ES-I3 (cell line): ENCODE measurements around the gene LRRC28.

ENCODE experiments used
- H3K36me3 ChIP-seq: 2 replicates; pipeline ENCODE4 v1.6.1; 2013; ENCODE audit warnings: mild to moderate bottlenecking, low read length, control low read depth, moderate library complexity; ENCODE audit not compliant: insufficient read depth
- H3K4me1 ChIP-seq: 2 replicates; pipeline ENCODE4 v1.6.1; 2013; ENCODE audit warnings: mild to moderate bottlenecking, control low read depth, low read length; ENCODE audit not compliant: insufficient read depth
- H3K9ac ChIP-seq: 2 replicates; pipeline ENCODE4 v1.6.1; 2013; ENCODE audit warnings: low read depth, mild to moderate bottlenecking, low read length, moderate library complexity
- H3K9me3 ChIP-seq: 2 replicates; pipeline ENCODE4 v1.6.1; 2013; ENCODE audit warnings: mild to moderate bottlenecking, low read length, moderate library complexity; ENCODE audit not compliant: control insufficient read depth, insufficient read depth

Gene LRRC28

GRCh38 chr15:99238849-99239248 is 12.4 kb upstream of the LRRC28 start:
- H3K4me1 ChIP-seq, result no peaks in the 10 kb centered on the region
- H3K9me3 ChIP-seq, result no peaks in the 10 kb centered on the region
- H3K36me3 ChIP-seq, result 0 out of 2 replicates have a peak, but pooled peaks cover 4% of the 10 kb centered on the region
- no peak overlapping the region for H3K9ac ChIP-seq

- Histone ChIP-seq H3K4me1 (no peaks in the 10 kb centered on the region), H3K9me3 (no peaks in the 10 kb centered on the region), H3K36me3 (0 out of 2 replicates have a peak, but pooled peaks cover 4% of the 10 kb centered on the region), H3K9ac (no peak overlapping the region)
These were observed 11.6 kb upstream of the LRRC28 start for GRCh38 chr15:99239545-99240198.

- Histone ChIP-seq H3K36me3 (0 out of 2 replicates have a peak, but pooled peaks cover 4% of the 10 kb centered on the region), H3K4me1 (no peaks in the 10 kb centered on the region), H3K9me3 (no peaks in the 10 kb centered on the region), H3K9ac (no peak overlapping the region)
These were observed 9.5 kb upstream of the LRRC28 start for GRCh38 chr15:99241752-99242151.

GRCh38 chr15:99244306-99244705 is 7.0 kb upstream of the LRRC28 start:
- Histone ChIP-seq H3K9me3 (no peaks in the 10 kb centered on the region), H3K9ac (no peak overlapping the region), H3K36me3 (0 out of 2 replicates have a peak, but pooled peaks cover 4% of the 10 kb centered on the region), H3K4me1 (peaks cover 2% of the 10 kb centered on the region; the same call in 1 of the 2 replicates)

- no peaks in the 10 kb centered on the region for H3K9me3 ChIP-seq
- no peaks in the 10 kb centered on the region for H3K36me3 ChIP-seq
- H3K9ac ChIP-seq, result no peak overlapping the region
- peaks cover 2% of the 10 kb centered on the region; the same call in 1 of the 2 replicates for H3K4me1 ChIP-seq
These were observed 4.2 kb upstream of the LRRC28 start for GRCh38 chr15:99247062-99247461.

GRCh38 chr15:99248000-99248715 is 3.1 kb upstream of the LRRC28 start:
- Histone ChIP-seq H3K4me1 (peaks cover 6% of the 10 kb centered on the region; the same call in 1 of the 2 replicates), H3K9ac (peak overlapping the region; percentile 90; the same call in 1 of the 2 replicates), H3K36me3 (no peaks in the 10 kb centered on the region), H3K9me3 (no peaks in the 10 kb centered on the region)

GRCh38 chr15:99249270-99249841 is 1.9 kb upstream of the LRRC28 start, which contains the start of gene TTC23:
TSS of gene TTC23 (minus strand) at chr15:99249581. CDS start at chr15:99228712, 20,869 bp downstream.
- H3K36me3 ChIP-seq, result no peaks in the 10 kb centered on the region
- no peaks in the 10 kb centered on the region for H3K9me3 ChIP-seq
- H3K9ac ChIP-seq, result peak within 1 kb of the TSS; percentile 90
- H3K4me1 ChIP-seq, result peaks cover 13% of the 10 kb centered on the region; the same call in 1 of the 2 replicates

- no peaks in the 10 kb centered on the region for H3K9me3 ChIP-seq
- H3K36me3 ChIP-seq, result no peaks in the 10 kb centered on the region
- peak overlapping the region; percentile 90 for H3K9ac ChIP-seq
- H3K4me1 ChIP-seq, result peaks cover 13% of the 10 kb centered on the region; the same call in 1 of the 2 replicates
These were observed 1.3 kb upstream of the LRRC28 start for GRCh38 chr15:99250001-99250400.

GRCh38 chr15:99250494-99250856 is 806 bp upstream of the LRRC28 start:
- peaks cover 13% of the 10 kb centered on the region; the same call in 1 of the 2 replicates for H3K4me1 ChIP-seq
- peak overlapping the region; percentile 90 for H3K9ac ChIP-seq

GRCh38 chr15:99252326-99252725 is 1.0 kb downstream of the LRRC28 start:
- peaks cover 13% of the 10 kb centered on the region; the same call in 1 of the 2 replicates for H3K4me1 ChIP-seq
- H3K36me3 ChIP-seq, result no peaks in the 10 kb centered on the region
- H3K9me3 ChIP-seq, result no peaks in the 10 kb centered on the region
- H3K9ac ChIP-seq, result peak overlapping the region; percentile 91; the same call in 1 of the 2 replicates

More at GRCh38 chr15:99250494-99250856, 806 bp upstream of the LRRC28 start:
- H3K9me3 ChIP-seq, result no peaks in the 10 kb centered on the region
- no peaks in the 10 kb centered on the region for H3K36me3 ChIP-seq

GRCh38 chr15:99253381-99254090 is 2.3 kb downstream of the LRRC28 start:
- H3K4me1 ChIP-seq, result 0 out of 2 replicates have a peak, but pooled peaks cover 10% of the 10 kb centered on the region
- no peaks in the 10 kb centered on the region for H3K36me3 ChIP-seq
- no peak overlapping the region for H3K9ac ChIP-seq

GRCh38 chr15:99257107-99257750 is 5.9 kb downstream of the LRRC28 start:
- H3K36me3 ChIP-seq, result no peaks in the 10 kb centered on the region
- no peaks in the 10 kb centered on the region for H3K9me3 ChIP-seq
- H3K4me1 ChIP-seq, result 0 out of 2 replicates have a peak, but pooled peaks cover 10% of the 10 kb centered on the region
- no peak overlapping the region for H3K9ac ChIP-seq

More at GRCh38 chr15:99253381-99254090, 2.3 kb downstream of the LRRC28 start:
- H3K9me3 ChIP-seq, result no peaks in the 10 kb centered on the region

- Histone ChIP-seq H3K9ac (no peak overlapping the region), H3K9me3 (no peaks in the 10 kb centered on the region), H3K4me1 (no peaks in the 10 kb centered on the region)
These were observed 12.8 kb downstream of the LRRC28 start for GRCh38 chr15:99264125-99264524.

More at GRCh38 chr15:99264125-99264524, 12.8 kb downstream of the LRRC28 start:
- H3K36me3 ChIP-seq, result peaks cover 2% of the 10 kb centered on the region; the same call in 1 of the 2 replicates
